IMR-90 (cell line): Measurements from ENCODE around the gene LSM7.

Experiments used
- BHLHE40 ChIP-seq: fragments of 150-350 bp; IDR thresholded peaks from 2 replicates; pipeline ENCODE4 v1.6.1; 2016; ENCODE audit warnings: mild to moderate bottlenecking, low read depth, low read length
- MAZ ChIP-seq: IDR thresholded peaks from 2 replicates; pipeline ENCODE4 v1.6.1; 2012; ENCODE audit warnings: low read depth, mild to moderate bottlenecking, low read length, improper control_type of control experiment, moderate library complexity, borderline replicate concordance
- MXI1 ChIP-seq: IDR thresholded peaks from 2 replicates; pipeline ENCODE4 v1.6.1; 2012; ENCODE audit warnings: low read depth, mild to moderate bottlenecking, low read length, moderate library complexity, borderline replicate concordance
- NFE2L2 ChIP-seq: fragments of 150-350 bp; IDR thresholded peaks from 2 replicates; pipeline ENCODE4 v1.6.1; 2016; ENCODE audit warnings: low read depth, mild to moderate bottlenecking, low read length
- POLR2A ChIP-seq: IDR thresholded peaks from 2 replicates; pipeline ENCODE4 v1.6.1; 2012; ENCODE audit warnings: mild to moderate bottlenecking, low read depth, low read length
- RAD21 ChIP-seq: IDR thresholded peaks from 2 replicates; pipeline ENCODE4 v1.6.1; 2012; ENCODE audit warnings: low read length, improper control_type of control experiment
- RCOR1 ChIP-seq: IDR thresholded peaks from 2 replicates; pipeline ENCODE4 v1.6.1; 2012; ENCODE audit warnings: mild to moderate bottlenecking, low read length, improper control_type of control experiment; ENCODE audit not compliant: insufficient replicate concordance
- RFX5 ChIP-seq: IDR thresholded peaks from 2 replicates; pipeline ENCODE4 v1.8.0; 2012; ENCODE audit warnings: low read depth, mild to moderate bottlenecking, low read length, moderate library complexity
- SMC3 ChIP-seq: fragments of 150-350 bp; IDR thresholded peaks from 2 replicates; pipeline ENCODE4 v1.6.1; 2016; ENCODE audit warnings: low read depth, mild to moderate bottlenecking, antibody characterized with exemption, low read length, moderate library complexity
- USF2 ChIP-seq: fragments of 150-350 bp; IDR thresholded peaks from 2 replicates; pipeline ENCODE4 v1.6.1; 2017; ENCODE audit warnings: mild to moderate bottlenecking, antibody characterized with exemption, low read length, low read depth
- TF ChIP-seq, protein P1 (sequence below): conservative IDR thresholded peaks from 2 replicates; pipeline ENCODE4 v1.5.1; 2012; ENCODE audit warnings: mild to moderate bottlenecking, low read depth, low read length, improper control_type of control experiment
- TF ChIP-seq, protein P2 (sequence below): fragments of 150-350 bp; IDR thresholded peaks from 2 replicates; pipeline ENCODE4 v1.6.1; 2016; ENCODE audit warnings: low read depth, mild to moderate bottlenecking, low read length, moderate library complexity, borderline replicate concordance

GRCh38 chr19:2306971-2307370, 21.4 kb downstream of the LSM7 start:
- TF ChIP-seq, protein P1, sequence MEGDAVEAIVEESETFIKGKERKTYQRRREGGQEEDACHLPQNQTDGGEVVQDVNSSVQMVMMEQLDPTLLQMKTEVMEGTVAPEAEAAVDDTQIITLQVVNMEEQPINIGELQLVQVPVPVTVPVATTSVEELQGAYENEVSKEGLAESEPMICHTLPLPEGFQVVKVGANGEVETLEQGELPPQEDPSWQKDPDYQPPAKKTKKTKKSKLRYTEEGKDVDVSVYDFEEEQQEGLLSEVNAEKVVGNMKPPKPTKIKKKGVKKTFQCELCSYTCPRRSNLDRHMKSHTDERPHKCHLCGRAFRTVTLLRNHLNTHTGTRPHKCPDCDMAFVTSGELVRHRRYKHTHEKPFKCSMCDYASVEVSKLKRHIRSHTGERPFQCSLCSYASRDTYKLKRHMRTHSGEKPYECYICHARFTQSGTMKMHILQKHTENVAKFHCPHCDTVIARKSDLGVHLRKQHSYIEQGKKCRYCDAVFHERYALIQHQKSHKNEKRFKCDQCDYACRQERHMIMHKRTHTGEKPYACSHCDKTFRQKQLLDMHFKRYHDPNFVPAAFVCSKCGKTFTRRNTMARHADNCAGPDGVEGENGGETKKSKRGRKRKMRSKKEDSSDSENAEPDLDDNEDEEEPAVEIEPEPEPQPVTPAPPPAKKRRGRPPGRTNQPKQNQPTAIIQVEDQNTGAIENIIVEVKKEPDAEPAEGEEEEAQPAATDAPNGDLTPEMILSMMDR, result no peak
- no peak for TF ChIP-seq RFX5
- no peak for TF ChIP-seq POLR2A
- TF ChIP-seq USF2, result no peak
- TF ChIP-seq RCOR1, result no peak
- TF ChIP-seq RAD21, result no peak
- no peak for TF ChIP-seq BHLHE40
- TF ChIP-seq SMC3, result no peak
- TF ChIP-seq NFE2L2, result no peak
- TF ChIP-seq MAZ, result no peak
- TF ChIP-seq, protein P2, sequence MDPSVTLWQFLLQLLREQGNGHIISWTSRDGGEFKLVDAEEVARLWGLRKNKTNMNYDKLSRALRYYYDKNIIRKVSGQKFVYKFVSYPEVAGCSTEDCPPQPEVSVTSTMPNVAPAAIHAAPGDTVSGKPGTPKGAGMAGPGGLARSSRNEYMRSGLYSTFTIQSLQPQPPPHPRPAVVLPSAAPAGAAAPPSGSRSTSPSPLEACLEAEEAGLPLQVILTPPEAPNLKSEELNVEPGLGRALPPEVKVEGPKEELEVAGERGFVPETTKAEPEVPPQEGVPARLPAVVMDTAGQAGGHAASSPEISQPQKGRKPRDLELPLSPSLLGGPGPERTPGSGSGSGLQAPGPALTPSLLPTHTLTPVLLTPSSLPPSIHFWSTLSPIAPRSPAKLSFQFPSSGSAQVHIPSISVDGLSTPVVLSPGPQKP, result no peak
- TF ChIP-seq MXI1, result no peak
